HG03457 (cell line): ENCODE measurements around the gene CNIH4.
"Not testable (repeated sequence)": the region's sequence is repeated elsewhere in the genome, so short reads cannot be mapped to it uniquely, and the experiment has no call there.

Experiments used
- ATAC-seq: cut with Tn5 transposase; IDR thresholded peaks from one replicate; pipeline ENCODE4 v1.9.1; 2021; ENCODE audit warnings: moderate number of reproducible peaks; ENCODE audit not compliant: unreplicated experiment

The CNIH4 gene

DNA sequence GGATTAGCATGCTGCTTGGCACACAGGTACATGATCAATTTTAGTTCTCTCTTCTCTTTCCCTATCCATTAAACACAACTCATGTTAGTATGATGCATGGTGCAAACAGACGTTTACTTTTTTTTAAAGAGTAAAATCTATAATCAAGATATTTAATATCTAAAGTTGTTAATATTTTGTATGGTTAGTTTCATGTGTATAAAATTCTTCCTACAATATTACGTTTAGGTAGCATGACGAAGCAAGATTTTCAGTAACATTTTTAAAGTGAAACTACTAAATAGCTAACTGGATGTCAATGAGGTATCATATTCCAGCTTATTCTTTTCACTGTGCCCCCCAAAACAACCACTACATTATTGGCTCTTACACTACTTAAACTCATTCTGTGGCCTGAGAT, 36.6 kb downstream of the CNIH4 start:
- no peak for ATAC-seq

DNA sequence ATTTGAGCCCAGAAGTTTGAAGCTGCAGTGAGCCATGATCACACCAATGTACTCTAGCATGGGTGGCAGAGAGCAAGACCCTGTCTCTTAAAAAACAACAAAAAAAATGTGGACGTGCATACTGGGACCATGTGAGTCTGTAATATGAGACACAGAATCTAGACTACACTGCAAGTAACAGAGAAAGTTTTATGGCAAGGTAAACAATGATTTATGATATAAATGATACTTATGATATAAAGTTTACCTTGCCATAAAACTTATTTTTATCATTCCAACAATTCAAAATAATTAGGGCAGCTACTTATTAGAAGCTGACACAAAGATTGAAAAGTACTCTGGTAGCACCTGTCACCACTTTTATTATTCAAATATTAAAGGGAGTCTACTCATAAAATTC, 43.2 kb downstream of the CNIH4 start:
- ATAC-seq = no peak

DNA sequence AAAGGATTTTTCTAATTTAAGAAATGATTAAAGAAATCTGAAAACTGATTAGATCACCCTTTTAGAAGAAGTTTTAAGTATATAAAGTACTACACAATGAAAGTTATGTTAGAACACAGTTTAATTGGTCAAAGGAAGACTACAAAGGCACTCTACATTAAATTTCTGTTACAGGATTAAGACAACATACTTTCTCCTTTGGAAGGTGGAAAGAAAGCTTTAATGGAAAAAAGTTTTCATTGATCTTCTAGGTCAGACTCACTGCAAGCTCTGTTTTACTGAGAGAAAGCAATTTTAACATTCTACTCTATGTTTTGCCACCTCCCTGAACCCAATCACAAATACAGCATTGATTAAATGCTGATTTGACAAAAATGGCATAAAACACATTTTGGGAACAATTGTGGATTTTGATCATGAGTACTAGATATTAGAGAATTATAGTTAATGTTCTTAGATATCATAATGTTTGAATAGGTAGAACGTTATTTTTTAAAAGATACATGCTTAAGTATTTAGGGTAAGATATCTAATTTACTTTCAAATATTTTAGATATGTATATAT, 45.9 kb downstream of the CNIH4 start:
- no peak for ATAC-seq

DNA sequence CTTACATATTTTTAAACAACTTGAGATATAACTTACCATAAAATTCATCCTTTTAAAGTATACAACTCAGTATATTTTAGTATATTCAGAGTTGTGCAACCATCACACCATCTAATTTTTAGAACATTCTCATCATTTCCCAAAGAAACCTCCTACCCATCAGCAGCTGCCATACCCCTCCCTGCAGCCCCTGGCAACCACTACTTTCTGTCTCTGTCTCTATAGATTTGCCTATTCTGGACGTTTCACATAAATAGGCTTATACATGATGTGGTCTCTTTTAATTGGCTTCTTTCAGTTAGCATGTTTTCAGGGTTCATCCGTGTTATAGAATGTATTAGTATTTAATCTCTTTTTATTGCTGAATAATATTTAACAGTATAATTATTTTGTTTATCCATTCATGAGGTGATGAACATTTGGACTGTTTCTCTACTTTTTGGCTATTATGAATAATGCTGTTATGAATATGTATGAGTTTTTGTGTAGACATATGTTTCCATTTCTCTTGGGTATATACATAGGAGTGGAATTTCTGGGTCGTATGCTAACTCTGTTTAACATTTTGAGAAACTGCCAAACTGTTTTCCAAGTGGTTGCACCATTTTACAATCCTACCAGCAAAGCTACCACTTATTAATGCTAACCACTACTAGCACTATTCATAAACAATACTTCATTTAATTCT, 48.4 kb downstream of the CNIH4 start:
- ATAC-seq = no peak

DNA sequence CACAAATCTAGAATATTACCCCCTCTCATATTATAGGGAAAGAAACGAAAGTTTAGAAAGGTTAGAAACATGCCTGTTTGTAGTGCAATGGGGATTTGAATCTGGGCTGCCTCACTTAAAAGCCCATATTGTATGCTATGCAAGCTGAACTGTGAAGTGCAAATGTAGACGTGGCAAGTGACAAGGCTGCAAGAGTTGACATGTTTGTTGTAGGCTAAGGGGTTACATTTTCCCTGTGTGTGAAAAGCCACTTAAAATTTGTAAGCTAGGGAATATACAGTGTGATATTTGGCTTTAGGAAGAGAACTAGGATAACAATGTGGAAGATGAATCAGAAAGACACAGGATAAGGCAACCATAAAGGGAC, 48.9 kb downstream of the CNIH4 start:
- ATAC-seq = no peak

DNA sequence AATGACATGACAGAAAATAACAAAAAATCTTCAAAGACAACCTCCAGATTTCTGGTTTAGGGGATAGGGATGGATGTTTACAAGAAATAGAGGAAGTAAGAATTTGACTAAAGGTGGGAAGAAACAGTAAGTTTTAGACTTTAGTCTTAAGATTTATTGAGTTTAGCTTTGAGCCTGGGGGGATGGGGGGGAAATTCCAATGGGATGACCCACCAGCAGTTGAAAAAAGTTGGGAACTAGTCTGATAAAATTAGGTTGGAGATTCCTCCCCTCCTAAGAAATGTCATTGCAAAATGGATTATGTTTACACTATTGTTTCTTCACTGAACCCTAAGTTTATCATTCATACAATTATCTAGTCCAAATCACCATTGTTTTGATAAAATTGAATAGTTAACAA, 49.5 kb downstream of the CNIH4 start:
- ATAC-seq = no peak

DNA sequence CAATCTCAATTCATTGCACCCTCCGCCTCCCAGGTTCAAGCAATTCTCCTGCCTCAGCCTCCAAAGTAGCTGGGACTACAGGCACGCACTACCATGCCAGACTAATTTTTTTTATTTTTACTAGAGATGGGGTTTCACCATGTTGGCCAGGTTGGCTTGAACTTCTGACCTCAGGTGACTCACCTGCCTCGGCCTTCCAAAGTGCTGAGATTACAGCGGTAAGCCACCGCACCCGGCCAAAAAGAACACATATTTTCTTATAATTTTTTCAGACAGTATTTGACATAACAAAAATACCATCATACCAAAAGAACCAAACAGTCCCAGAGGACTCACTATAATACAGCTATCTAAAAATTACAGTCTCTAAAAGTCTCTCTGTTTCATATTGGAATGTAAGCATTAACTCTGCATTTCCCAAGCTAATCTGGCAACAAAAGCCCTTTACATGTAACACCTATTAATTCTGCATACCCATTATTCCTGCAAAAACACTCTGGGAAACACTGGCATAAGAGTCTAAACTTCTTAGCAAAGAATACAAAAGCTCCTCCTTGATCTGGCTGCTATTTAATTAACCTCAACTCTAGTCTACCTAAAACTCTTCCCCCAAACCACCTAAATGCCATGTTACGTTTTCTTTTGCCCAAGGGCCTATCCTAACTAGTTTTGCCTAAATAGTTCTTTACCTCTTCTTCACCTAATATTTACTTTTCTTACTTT, 51.1 kb downstream of the CNIH4 start:
- no peak for ATAC-seq

DNA sequence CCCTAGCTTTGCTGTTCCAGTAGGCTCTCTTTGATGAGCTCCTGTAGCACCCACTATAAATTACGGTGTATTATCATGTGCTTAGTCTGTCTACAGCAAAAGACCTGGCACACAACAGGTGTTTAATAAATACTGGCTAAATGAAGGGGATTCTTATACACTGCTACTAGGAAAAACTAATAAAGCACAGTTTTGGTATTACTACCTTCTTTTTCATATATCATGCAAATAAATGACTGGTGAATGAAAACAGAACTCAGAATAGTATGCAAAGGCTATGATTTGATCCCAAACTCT, 51.6 kb downstream of the CNIH4 start:
- ATAC-seq = no peak

DNA sequence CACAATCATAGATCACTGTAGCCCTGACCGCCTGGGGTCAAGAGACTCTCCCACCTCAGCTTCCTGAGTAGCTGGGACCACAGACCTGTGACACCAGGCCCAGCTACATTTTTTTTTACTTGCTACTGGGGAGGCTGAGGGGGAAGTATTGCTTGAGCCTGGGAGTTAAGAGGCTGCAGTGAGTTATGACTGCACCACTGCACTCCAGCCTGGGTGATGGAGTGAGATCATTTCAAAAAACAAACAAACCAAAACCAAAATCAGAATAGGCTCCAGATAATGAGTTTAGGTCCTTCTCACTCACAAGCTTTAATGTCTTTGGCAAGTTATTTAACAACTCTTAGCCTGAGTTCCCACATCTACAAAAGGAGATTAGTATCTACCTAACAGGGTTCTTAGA, 55.1 kb downstream of the CNIH4 start:
- ATAC-seq = no peak

DNA sequence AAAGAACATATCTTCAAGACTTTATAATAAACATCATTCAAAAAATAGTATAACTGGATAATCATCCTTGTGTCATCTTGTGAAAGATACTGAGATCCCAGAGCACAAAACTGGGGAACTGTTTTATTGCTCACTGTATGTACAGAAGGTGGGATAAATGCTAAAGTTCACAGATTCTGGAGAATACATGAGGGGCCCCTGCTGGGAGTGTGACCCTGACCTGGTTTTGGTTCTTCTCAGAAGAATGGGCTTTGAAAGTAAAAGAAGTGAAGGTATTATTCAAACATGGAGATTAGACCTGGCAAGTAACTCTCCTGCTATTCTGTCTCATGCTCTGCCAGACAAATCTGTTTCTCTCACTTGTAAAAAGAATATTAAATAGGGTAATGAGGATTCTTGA, 63.4 kb downstream of the CNIH4 start:
- no peak for ATAC-seq

DNA sequence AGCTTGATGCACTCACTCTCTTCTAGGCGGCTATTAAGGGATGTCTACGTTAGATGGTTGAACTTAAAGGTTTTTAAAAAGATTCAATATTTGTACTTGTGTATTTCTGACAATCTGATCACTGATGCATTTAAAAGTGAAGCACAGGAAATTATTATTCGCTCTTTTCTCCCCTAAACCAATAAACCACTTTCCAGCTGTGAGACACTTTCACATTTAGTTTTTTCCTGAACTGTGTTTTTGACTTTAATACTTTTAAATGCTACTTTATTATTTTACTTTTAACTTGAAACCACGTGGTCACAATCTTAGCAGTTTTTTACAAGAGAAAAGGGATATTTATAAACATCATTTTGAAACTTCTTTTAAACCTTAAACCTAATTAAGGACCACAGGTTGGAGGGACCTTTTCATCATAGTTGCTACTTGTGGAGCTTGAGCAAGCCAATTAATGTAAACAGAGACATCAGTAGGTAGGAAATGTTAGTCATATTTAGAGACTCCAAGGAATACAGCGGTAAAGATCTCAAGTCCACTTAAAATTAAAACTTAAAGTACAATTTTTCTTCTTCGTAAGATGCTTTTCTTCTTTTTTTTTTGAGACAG, 68.7 kb downstream of the CNIH4 start:
- ATAC-seq = no peak

DNA sequence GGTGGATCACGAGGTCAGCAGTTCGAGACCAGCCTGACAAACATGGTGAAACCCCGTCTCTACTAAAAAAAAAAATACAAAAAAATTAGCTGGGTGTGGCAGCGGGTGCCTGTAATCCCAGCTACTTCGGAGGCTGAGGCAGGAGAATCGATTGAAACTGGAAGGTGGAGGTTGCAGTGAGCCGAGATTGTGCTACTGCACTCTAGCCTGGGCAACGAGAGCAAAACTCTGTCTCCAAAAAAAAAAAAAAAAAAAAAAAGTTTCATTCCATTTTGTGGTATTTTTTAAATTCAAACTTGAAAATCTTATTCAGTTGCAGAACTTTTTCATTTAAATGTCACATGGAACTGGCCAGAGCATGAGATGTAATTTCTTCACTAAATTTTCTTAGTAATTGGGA, 70.2 kb downstream of the CNIH4 start:
- ATAC-seq = not testable (repeated sequence)

DNA sequence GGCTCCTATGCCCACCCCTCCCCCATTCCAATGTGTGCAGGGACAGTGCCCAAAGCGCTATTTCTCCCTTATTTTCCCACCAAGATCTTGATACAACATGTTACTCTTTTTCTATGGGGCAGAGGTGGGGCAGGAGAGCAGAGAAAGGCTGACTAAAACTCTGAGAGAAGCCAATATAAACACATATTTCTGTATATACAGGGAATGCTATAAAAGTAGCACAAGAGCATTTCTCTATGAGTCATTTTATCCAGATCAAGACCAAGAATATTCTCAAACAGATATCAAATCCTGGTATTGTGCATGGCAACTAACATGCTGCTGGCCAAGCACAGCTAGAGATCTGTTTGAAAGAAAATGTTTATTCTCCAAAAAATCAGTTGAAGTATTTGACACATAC, 70.7 kb downstream of the CNIH4 start:
- ATAC-seq = no peak

DNA sequence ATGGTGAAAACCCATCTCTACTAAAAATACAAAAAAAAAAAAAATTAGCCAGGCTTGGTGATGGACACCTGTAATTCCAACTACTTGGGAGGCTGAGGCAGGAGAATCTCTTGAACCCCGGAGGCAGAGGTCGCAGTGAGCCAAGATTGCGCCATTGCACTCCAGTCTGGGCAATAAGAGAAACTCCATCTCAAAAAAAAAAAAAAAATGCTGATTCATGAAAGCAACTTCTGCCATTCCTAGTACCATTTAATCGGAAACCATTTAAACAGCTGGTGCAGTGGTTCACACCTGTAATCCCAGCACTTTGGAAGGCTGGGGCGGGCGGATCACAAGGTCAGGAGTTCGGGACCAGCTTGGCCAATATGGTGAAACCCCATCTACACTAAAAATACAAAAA, 72.0 kb downstream of the CNIH4 start:
- not testable (repeated sequence) for ATAC-seq
